A673 (cell line): Measurements from ENCODE around the gene VASH2. TPM values are rescaled to one million over a fixed set of nuclear protein-coding genes. Genes with fewer than 3 reads are reported as not detected.

Experiments used
- BruUV-seq: library from RNA; stranded (reverse); fragments of 400-500 nt; replicated peaks from 2 replicates; lab custom pipeline; 2021; lab: Mats Ljungman, UMichigan
- CTCF ChIA-PET: fragments of 300-600 bp; sonication (Branson Sonifier 250); formaldehyde crosslinking; loops from one replicate; lab custom pipeline; 2022; ENCODE audit warnings: antibody characterized with exemption; lab: Charles Lee
- POLR2A ChIA-PET: fragments of 300-600 bp; sonication (Branson Sonifier 250); formaldehyde crosslinking; loops from one replicate; lab custom pipeline; 2022; ENCODE audit warnings: antibody characterized with exemption; ENCODE audit not compliant: low non-redundant PET; lab: Charles Lee
- DNase-seq: peaks from one replicate; pipeline ENCODE4 v3.0.0-alpha.2; 2015; ENCODE audit warnings: low spot score
- H3K27ac ChIP-seq: fragments of 200-600 bp; sonication (generic); 2 replicates; pipeline ENCODE4 v1.5.1; 2016; ENCODE audit warnings: mixed run types, low read depth, mild to moderate bottlenecking, mixed read lengths, antibody characterized with exemption, low read length; ENCODE audit not compliant: poor library complexity, severe bottlenecking
- H3K27me3 ChIP-seq: fragments of 200-600 bp; sonication (generic); replicated peaks from 2 replicates; pipeline ENCODE4 v1.6.1; 2017; ENCODE audit warnings: mixed run types, low read depth, mild to moderate bottlenecking, mixed read lengths, antibody characterized with exemption, low read length; ENCODE audit not compliant: insufficient read depth, poor library complexity
- H3K36me3 ChIP-seq: fragments of 200-600 bp; sonication (generic); 2 replicates; pipeline ENCODE4 v1.6.1; 2016; ENCODE audit warnings: mixed run types, mild to moderate bottlenecking, mixed read lengths, antibody characterized with exemption, low read length; ENCODE audit not compliant: insufficient read depth, poor library complexity, severe bottlenecking
- H3K4me1 ChIP-seq: fragments of 200-600 bp; sonication (generic); 2 replicates; pipeline ENCODE4 v1.6.1; 2017; ENCODE audit warnings: mixed run types, mild to moderate bottlenecking, mixed read lengths, antibody characterized with exemption, low read length; ENCODE audit not compliant: insufficient read depth, poor library complexity, severe bottlenecking
- H3K4me3 ChIP-seq: fragments of 200-600 bp; sonication (generic); 2 replicates; pipeline ENCODE4 v1.5.1; 2016; ENCODE audit warnings: low read depth, mixed run types, mild to moderate bottlenecking, mixed read lengths, low read length; ENCODE audit not compliant: poor library complexity, severe bottlenecking
- H3K9me3 ChIP-seq: fragments of 200-600 bp; sonication (generic); 2 replicates; pipeline ENCODE4 v1.6.1; 2016; ENCODE audit warnings: mixed run types, low read depth, mild to moderate bottlenecking, mixed read lengths, antibody characterized with exemption, low read length; ENCODE audit not compliant: poor library complexity, severe bottlenecking
- CTCF ChIP-seq: fragments of 300-800, 200-600 bp; sonication (generic); conservative IDR thresholded peaks from 2 replicates; pipeline ENCODE4 v1.5.1; 2017; ENCODE audit warnings: low read depth, mild to moderate bottlenecking, antibody characterized with exemption, low read length, moderate library complexity, mixed read lengths
- EZH2 ChIP-seq: fragments of 200-600 bp; sonication (generic); IDR thresholded peaks from 2 replicates; pipeline ENCODE4 v1.6.1; 2017; ENCODE audit warnings: borderline replicate concordance, low read depth, mild to moderate bottlenecking, mixed read lengths, antibody characterized with exemption, low read length; ENCODE audit not compliant: poor library complexity, severe bottlenecking
- intact Hi-C: fragments of 100-400 bp; cut with micrococcal nuclease; formaldehyde crosslinking; loops from one replicate; pipeline ENCODE4 v1.10.0; 2022; ENCODE audit not compliant: unreplicated experiment
- total RNA-seq: library from RNA; stranded (reverse); gene quantifications from 2 replicates; pipeline ENCODE4 v1.2.3, GENCODE V29; 2021

Gene VASH2
- total RNA-seq, 1 experiment from 2014 or later = 2.7 TPM

GRCh38 chr1:212994926-212995325 is 44.6 kb downstream of the VASH2 start:
- ChIA-PET CTCF (interaction anchor here (0.6 to 1.8 kb wide), 3 partner anchors 245 to 537 kb away, joined by 3 to 7 read pairs (median 4); no protein-coding TSS in a partner anchor), POLR2A (no interaction called here)
- H3K4me1 ChIP-seq = no peaks in the 10 kb centered on the region
- BruUV-seq = no TSS peak
- H3K4me3 ChIP-seq = no peak overlapping the region
- H3K9me3 ChIP-seq = no peaks in the 10 kb centered on the region
- no peak for TF ChIP-seq CTCF
- no peak for TF ChIP-seq EZH2
- no peak for DNase-seq
- no peaks in the 10 kb centered on the region for H3K27me3 ChIP-seq
- intact Hi-C loops = loop anchor here (1.0 to 10.0 kb wide), 4 partner anchors 178 to 518 kb away; no protein-coding TSS in a partner anchor
- peaks cover 28% of the 10 kb centered on the region for H3K36me3 ChIP-seq
- no peak overlapping the region for H3K27ac ChIP-seq

GRCh38 chr1:213003256-213003655 is 52.9 kb downstream of the VASH2 start:
- Histone ChIP-seq H3K27me3 (no peaks in the 10 kb centered on the region), H3K4me3 (no peak overlapping the region), H3K36me3 (peaks cover 32% of the 10 kb centered on the region), H3K27ac (no peak overlapping the region), H3K4me1 (no peaks in the 10 kb centered on the region), H3K9me3 (no peaks in the 10 kb centered on the region)
- no peak for DNase-seq
- POLR2A ChIA-PET = no interaction called here
- intact Hi-C loops = no loop called here
- no TSS peak for BruUV-seq
- CTCF ChIA-PET = no interaction called here
- no peak for TF ChIP-seq CTCF
- TF ChIP-seq EZH2 = no peak

DNA sequence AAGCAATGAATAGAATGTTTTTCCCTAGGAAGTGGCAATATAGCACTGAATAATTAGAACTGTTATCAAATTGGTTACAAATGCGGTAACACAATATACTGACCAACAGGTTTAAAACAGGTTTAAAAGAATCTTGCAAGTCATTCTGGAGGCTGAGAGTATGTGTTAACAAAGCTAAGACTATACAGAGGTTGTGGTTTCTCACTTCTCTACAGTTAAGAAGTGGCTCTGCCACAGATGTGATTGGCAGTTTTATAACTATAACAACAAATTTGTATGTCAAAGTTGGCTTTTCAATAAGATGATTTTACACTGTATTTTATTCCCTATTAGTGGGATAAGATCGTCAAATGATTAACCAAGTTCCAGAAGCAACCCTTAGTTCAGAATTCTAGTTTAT is 58.2 kb downstream of the VASH2 start:
- Histone ChIP-seq H3K27me3 (no peaks in the 10 kb centered on the region), H3K27ac (no peak overlapping the region), H3K4me1 (no peaks in the 10 kb centered on the region), H3K9me3 (no peaks in the 10 kb centered on the region), H3K4me3 (no peak overlapping the region), H3K36me3 (peaks cover 48% of the 10 kb centered on the region)
- POLR2A ChIA-PET = no interaction called here
- no peak for DNase-seq
- TF ChIP-seq CTCF = no peak
- no peak for TF ChIP-seq EZH2
- intact Hi-C loops = no loop called here
- no TSS peak for BruUV-seq
- CTCF ChIA-PET = no interaction called here
